Measurements from ENCODE around the gene OSBPL10. TPM values are rescaled to one million over a fixed set of nuclear protein-coding genes. Genes with fewer than 3 reads are reported as not detected.

Gene OSBPL10
- total RNA-seq, 2 experiments from 2014 or later = 65.7 to 170 TPM

DNA sequence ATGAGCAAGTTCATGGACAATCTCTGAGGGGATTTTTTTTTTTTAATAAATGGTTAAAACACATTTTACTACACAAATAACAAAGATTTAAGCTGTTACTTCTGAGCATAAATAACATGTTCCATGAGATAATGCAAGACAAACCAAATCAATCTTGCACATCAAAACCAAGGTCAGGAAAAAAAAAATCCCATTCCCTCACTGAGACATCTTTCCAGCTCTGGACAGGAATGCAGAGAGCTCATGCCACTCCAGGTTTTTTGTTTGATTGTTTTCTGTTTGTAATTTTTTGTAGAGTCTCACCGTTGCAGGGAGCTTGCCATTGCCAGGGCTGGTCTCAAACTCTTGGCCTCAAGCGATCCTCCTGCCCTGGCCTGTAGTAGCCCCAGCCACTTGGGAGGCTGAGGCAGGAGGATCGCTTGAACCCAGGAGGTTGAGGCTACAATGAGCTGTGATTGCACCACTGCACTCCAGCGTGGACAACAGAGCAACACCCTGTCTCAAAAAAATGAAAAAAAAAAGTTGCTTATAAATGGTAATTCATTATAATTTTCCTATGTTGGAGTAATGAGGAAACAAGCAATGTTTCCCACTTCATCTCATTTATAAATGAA, 14.0 kb downstream of the OSBPL10 start:
- intact Hi-C loops (cut with micrococcal nuclease; ENCODE audit: unreplicated experiment) = no loop called here
- ChIA-PET CTCF (ENCODE audit: unreplicated experiment) (interaction anchor here (1.4 kb wide), 1 partner anchor 15 kb away, joined by 5 read pairs; no protein-coding TSS in a partner anchor), POLR2A (interaction anchor here (0.6 to 2.2 kb wide), 23 partner anchors 9 to 1348 kb away, joined by 3 to 18 read pairs (median 5); partner anchors contain the start of genes OSBPL10, STT3B and ZNF860)
- Histone ChIP-seq H2AFZ (ENCODE audit: low read length) (no peak overlapping the region), H3K4me1 (ENCODE audit: insufficient read depth, low read length, poor library complexity, severe bottlenecking) (peaks cover 88% of the 10 kb centered on the region), H3K9me2 (ENCODE audit: insufficient read depth, low read length) (no peaks in the 10 kb centered on the region), H3K9me3 (ENCODE audit: low read length) (no peaks in the 10 kb centered on the region; the same call in 1 of the 2 replicates), H3K4me3 (ENCODE audit: low read depth, low read length, poor library complexity, severe bottlenecking) (peak overlapping the region; percentile 91), H3K36me3 (ENCODE audit: insufficient read depth, low read length) (peaks cover 55% of the 10 kb centered on the region), H3K4me2 (ENCODE audit: low read length) (peak overlapping the region; percentile 88), H4K20me1 (ENCODE audit: insufficient read depth, low read length) (no peaks in the 10 kb centered on the region), H3K79me2 (ENCODE audit: insufficient read depth, low read depth, low read length) (peaks cover 95% of the 10 kb centered on the region), H3K27ac (ENCODE audit: low read depth, low read length, poor library complexity, severe bottlenecking) (peak overlapping the region; percentile 88)
- BruUV-seq (replicated peaks) = no TSS peak
- TF ChIP-seq CTCF (conservative IDR thresholded peaks at IDR 0.05; ENCODE audit: low read length) (no peak), EZH2phosphoT487 (IDR thresholded peaks at IDR 0.05; ENCODE audit: borderline replicate concordance, low read depth, low read length) (no peak)
- DNase-seq (ENCODE audit: low spot score) = no peak

DNA sequence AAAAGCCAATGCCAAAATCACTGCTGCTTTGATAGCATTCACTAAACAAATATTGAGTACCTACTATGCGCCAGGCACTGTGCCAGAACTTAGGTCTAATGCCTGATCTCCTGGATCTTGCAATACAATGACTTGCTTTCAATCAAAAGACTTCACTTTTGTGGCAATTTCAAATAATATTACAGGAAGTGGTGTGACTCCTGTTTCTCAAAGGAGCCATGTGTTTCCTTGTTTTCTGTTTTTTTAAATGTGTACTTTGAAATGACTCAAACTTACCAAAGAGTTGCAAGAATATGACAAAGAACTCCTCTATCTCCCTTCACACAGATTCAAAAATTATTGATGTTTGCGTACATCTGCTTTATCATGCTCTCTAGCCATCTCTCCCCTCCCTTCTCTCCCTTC, 18.3 kb downstream of the OSBPL10 start:
- Histone ChIP-seq H3K4me2 (ENCODE audit: low read length) (peak overlapping the region; percentile 33), H3K9me3 (ENCODE audit: low read length) (no peaks in the 10 kb centered on the region; the same call in 1 of the 2 replicates), H3K36me3 (ENCODE audit: insufficient read depth, low read length) (peaks cover 48% of the 10 kb centered on the region), H3K79me2 (ENCODE audit: insufficient read depth, low read depth, low read length) (peaks cover 95% of the 10 kb centered on the region), H3K4me3 (ENCODE audit: low read depth, low read length, poor library complexity, severe bottlenecking) (no peak overlapping the region), H3K4me1 (ENCODE audit: insufficient read depth, low read length, poor library complexity, severe bottlenecking) (peaks cover 88% of the 10 kb centered on the region), H3K9me2 (ENCODE audit: insufficient read depth, low read length) (no peaks in the 10 kb centered on the region), H3K27ac (ENCODE audit: low read depth, low read length, poor library complexity, severe bottlenecking) (peak overlapping the region; percentile 91), H2AFZ (ENCODE audit: low read length) (no peak overlapping the region), H4K20me1 (ENCODE audit: insufficient read depth, low read length) (no peaks in the 10 kb centered on the region)
- CTCF ChIA-PET (ENCODE audit: unreplicated experiment) = no interaction called here
- no peak for DNase-seq (ENCODE audit: low spot score)
- intact Hi-C loops (cut with micrococcal nuclease; ENCODE audit: unreplicated experiment) = no loop called here
- POLR2A ChIA-PET = interaction anchor here (1.2 to 3.7 kb wide), 3 partner anchors 8 to 30 kb away, joined by 4 to 81 read pairs (median 6); no protein-coding TSS in a partner anchor
- BruUV-seq (replicated peaks) = no TSS peak
- TF ChIP-seq EZH2phosphoT487 (IDR thresholded peaks at IDR 0.05; ENCODE audit: borderline replicate concordance, low read depth, low read length) (no peak), CTCF (conservative IDR thresholded peaks at IDR 0.05; ENCODE audit: low read length) (no peak)
